SK-N-SH treated with all-trans-retinoic acid at 6 μM for 48 hours (cell line): ENCODE measurements around the gene QRFP.

Experiments used
- GLIS3 ChIP-seq: fragments of 250-450 bp; sonication (Bioruptor Pico); IDR thresholded peaks from 2 replicates; pipeline ENCODE4 v1.5.0; 2020; ENCODE audit warnings: mild to moderate bottlenecking, moderate library complexity
- ZFP30 ChIP-seq: fragments of 450-650 bp; formaldehyde crosslinking; IDR thresholded peaks from 2 replicates; pipeline ENCODE4 v1.5.0; 2022; ENCODE audit warnings: mild to moderate bottlenecking, moderate library complexity
- ZNF565 ChIP-seq: fragments of 450-650 bp; formaldehyde crosslinking; conservative IDR thresholded peaks from 2 replicates; pipeline ENCODE4 v1.5.0; 2020; ENCODE audit warnings: low read depth, mild to moderate bottlenecking, moderate library complexity
- ZNF8 ChIP-seq: fragments of 450-650 bp; formaldehyde crosslinking; IDR thresholded peaks from 2 replicates; pipeline ENCODE4 v1.5.0; 2020; ENCODE audit warnings: mild to moderate bottlenecking, moderate library complexity
- TF ChIP-seq, protein P1 (sequence below): fragments of 250-450 bp; sonication (Bioruptor Pico); IDR thresholded peaks from 2 replicates; pipeline ENCODE4 v1.8.0; 2020; ENCODE audit warnings: mild to moderate bottlenecking, moderate library complexity, borderline replicate concordance

DNA sequence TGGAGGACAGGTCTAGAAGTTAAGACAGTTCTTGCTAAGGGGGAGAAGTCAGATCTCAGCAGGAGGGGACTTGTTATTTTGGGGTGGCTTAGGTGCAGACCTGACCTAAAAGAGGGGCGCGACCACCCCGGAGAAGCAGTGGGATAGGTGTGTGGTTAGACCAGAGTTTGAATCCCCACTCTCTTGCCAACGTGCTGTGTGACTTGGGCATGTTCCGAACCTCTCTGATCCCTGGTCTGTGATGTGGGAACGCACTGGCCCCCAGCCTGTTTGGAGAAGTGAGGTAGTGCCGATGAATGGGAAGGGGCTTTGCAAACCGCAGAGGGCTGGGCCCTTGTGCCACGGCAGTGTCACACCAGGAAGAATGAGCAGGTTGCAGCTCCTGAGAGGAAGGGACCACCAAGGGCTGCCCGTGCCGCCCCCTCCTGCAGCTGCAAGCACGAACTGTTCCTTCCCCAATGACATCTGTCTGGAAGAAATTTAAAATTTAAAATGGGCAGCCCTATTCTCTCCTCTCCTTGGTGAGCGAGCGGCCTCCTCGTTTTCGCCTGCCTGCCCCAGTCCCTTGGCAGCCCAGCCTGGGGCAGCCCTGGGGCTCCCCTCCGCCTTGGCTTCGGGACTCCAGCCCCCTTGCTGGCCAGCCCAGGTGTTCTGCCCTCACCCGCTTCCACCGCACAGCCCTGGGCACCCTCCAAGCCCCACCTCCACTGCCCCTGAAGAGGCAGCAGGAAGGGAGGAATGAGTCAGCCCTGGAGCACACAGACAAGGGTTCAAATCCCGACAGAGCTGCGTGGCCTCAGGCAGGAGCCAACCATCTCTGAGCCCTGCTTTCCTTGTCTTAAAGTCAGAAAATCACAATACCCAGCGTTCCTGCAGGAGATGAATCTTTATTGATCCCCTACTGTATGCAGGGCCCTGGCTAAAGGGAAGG is 40.8 kb upstream of the QRFP start:
- TF ChIP-seq GLIS3 (CRISPR knock-in tag), result no peak
- TF ChIP-seq ZNF8 (CRISPR knock-in tag), result no peak
- TF ChIP-seq ZNF565 (CRISPR knock-in tag), result no peak
- TF ChIP-seq, protein P1, sequence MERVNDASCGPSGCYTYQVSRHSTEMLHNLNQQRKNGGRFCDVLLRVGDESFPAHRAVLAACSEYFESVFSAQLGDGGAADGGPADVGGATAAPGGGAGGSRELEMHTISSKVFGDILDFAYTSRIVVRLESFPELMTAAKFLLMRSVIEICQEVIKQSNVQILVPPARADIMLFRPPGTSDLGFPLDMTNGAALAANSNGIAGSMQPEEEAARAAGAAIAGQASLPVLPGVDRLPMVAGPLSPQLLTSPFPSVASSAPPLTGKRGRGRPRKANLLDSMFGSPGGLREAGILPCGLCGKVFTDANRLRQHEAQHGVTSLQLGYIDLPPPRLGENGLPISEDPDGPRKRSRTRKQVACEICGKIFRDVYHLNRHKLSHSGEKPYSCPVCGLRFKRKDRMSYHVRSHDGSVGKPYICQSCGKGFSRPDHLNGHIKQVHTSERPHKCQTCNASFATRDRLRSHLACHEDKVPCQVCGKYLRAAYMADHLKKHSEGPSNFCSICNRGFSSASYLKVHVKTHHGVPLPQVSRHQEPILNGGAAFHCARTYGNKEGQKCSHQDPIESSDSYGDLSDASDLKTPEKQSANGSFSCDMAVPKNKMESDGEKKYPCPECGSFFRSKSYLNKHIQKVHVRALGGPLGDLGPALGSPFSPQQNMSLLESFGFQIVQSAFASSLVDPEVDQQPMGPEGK, result no peak
- TF ChIP-seq ZFP30 (CRISPR knock-in tag), result no peak
